T-helper 2 cell treated with Interferon-gamma antibody and Interleukin-4, amounts not matched to agents 5 μg/mL and 100 μg/mL, for 36 hours (primary cell): ENCODE measurements around the gene SDHAF1.
"Not testable (repeated sequence)": the region's sequence is repeated elsewhere in the genome, so short reads cannot be mapped to it uniquely, and the experiment has no call there.

Experiments
- DNase-seq: peaks from one replicate; pipeline ENCODE4 v3.0.0; 2021; ENCODE audit warnings: low spot score
- H3K27ac Mint-ChIP-seq: one replicate; pipeline ENCODE4 v1.8.0; 2021; ENCODE audit warnings: mild to moderate bottlenecking, mixed read lengths
- H3K27me3 Mint-ChIP-seq: one replicate; pipeline ENCODE4 v1.8.0; 2021; ENCODE audit warnings: low read depth, mixed read lengths
- H3K36me3 Mint-ChIP-seq: one replicate; pipeline ENCODE4 v1.8.0; 2021; ENCODE audit warnings: low read depth, mixed read lengths
- H3K4me1 Mint-ChIP-seq: one replicate; pipeline ENCODE4 v1.8.0; 2021; ENCODE audit warnings: low read depth, mixed read lengths
- H3K4me3 Mint-ChIP-seq: one replicate; pipeline ENCODE4 v1.8.0; 2022; ENCODE audit warnings: mild to moderate bottlenecking, moderate library complexity, mixed read lengths
- H3K9me3 Mint-ChIP-seq: one replicate; pipeline ENCODE4 v1.8.0; 2021; ENCODE audit warnings: mixed read lengths

The SDHAF1 gene

GRCh38 chr19:35995048-35995993 is at the start of gene SDHAF1:
Gene SDHAF1 (plus strand): TSS chr19:35995188. CDS start chr19:35995275, 87 bp downstream.
- peak; percentile 94 for DNase-seq
- Mint-ChIP-seq H3K36me3 (peaks cover 14% of the 10 kb centered on the region), H3K27ac (peak within 1 kb of the TSS; percentile 87), H3K27me3 (peaks cover 2% of the 10 kb centered on the region), H3K9me3 (no peaks in the 10 kb centered on the region), H3K4me1 (peaks cover 23% of the 10 kb centered on the region), H3K4me3 (peak within 1 kb of the TSS; percentile 92)

GRCh38 chr19:35946203-35946602 is 48.8 kb upstream of the SDHAF1 start:
- H3K9me3 Mint-ChIP-seq: no peaks in the 10 kb centered on the region
- peaks cover 19% of the 10 kb centered on the region for H3K4me1 Mint-ChIP-seq
- H3K4me3 Mint-ChIP-seq: no peak overlapping the region
- peaks cover 2% of the 10 kb centered on the region for H3K27me3 Mint-ChIP-seq
- H3K27ac Mint-ChIP-seq: no peak overlapping the region
- DNase-seq: no peak
- H3K36me3 Mint-ChIP-seq: peaks cover 5% of the 10 kb centered on the region

GRCh38 chr19:35949131-35949530 is 45.9 kb upstream of the SDHAF1 start:
- Mint-ChIP-seq H3K27me3 (peaks cover 2% of the 10 kb centered on the region), H3K4me1 (peaks cover 38% of the 10 kb centered on the region), H3K36me3 (peaks cover 5% of the 10 kb centered on the region), H3K27ac (peak overlapping the region; percentile 31), H3K9me3 (no peaks in the 10 kb centered on the region), H3K4me3 (no peak overlapping the region)
- no peak for DNase-seq

GRCh38 chr19:35955881-35956634 is 38.9 kb upstream of the SDHAF1 start:
- peak overlapping the region; percentile 41 for H3K4me3 Mint-ChIP-seq

GRCh38 chr19:35957411-35957810 is 37.6 kb upstream of the SDHAF1 start:
- DNase-seq, H3K4me3 Mint-ChIP-seq, H3K36me3 Mint-ChIP-seq, H3K9me3 Mint-ChIP-seq: not testable (repeated sequence)
- peak overlapping the region; percentile 5 for H3K27ac Mint-ChIP-seq
- peaks cover 24% of the 10 kb centered on the region for H3K27me3 Mint-ChIP-seq
- H3K4me1 Mint-ChIP-seq: peaks cover 21% of the 10 kb centered on the region

More at GRCh38 chr19:35955881-35956634, 38.9 kb upstream of the SDHAF1 start:
- H3K27ac Mint-ChIP-seq: peak overlapping the region; percentile 36
- H3K36me3 Mint-ChIP-seq: peaks cover 4% of the 10 kb centered on the region
- no peak for DNase-seq
- H3K4me1 Mint-ChIP-seq: peaks cover 25% of the 10 kb centered on the region
- peaks cover 7% of the 10 kb centered on the region for H3K9me3 Mint-ChIP-seq
- H3K27me3 Mint-ChIP-seq: peaks cover 24% of the 10 kb centered on the region

- Mint-ChIP-seq H3K9me3 (peaks cover 7% of the 10 kb centered on the region), H3K4me1 (peaks cover 11% of the 10 kb centered on the region), H3K27me3 (peaks cover 27% of the 10 kb centered on the region), H3K4me3 (peak overlapping the region; percentile 71), H3K36me3 (peaks cover 2% of the 10 kb centered on the region), H3K27ac (no peak overlapping the region)
- DNase-seq: no peak
These were observed 36.3 kb upstream of the SDHAF1 start for GRCh38 chr19:35958660-35959039.

GRCh38 chr19:35959040-35959967 is 35.7 kb upstream of the SDHAF1 start:
- Mint-ChIP-seq H3K27ac (no peak overlapping the region), H3K4me3 (no peak overlapping the region), H3K36me3 (peaks cover 2% of the 10 kb centered on the region), H3K4me1 (peaks cover 5% of the 10 kb centered on the region), H3K9me3 (peaks cover 7% of the 10 kb centered on the region), H3K27me3 (peaks cover 27% of the 10 kb centered on the region)
- peak; percentile 83 for DNase-seq

GRCh38 chr19:35959968-35960320 is 35.0 kb upstream of the SDHAF1 start:
- peaks cover 2% of the 10 kb centered on the region for H3K36me3 Mint-ChIP-seq
- DNase-seq: no peak
- H3K27ac Mint-ChIP-seq: no peak overlapping the region
- no peak overlapping the region for H3K4me3 Mint-ChIP-seq
- peaks cover 5% of the 10 kb centered on the region for H3K4me1 Mint-ChIP-seq
- H3K27me3 Mint-ChIP-seq: peaks cover 27% of the 10 kb centered on the region
- H3K9me3 Mint-ChIP-seq: peaks cover 7% of the 10 kb centered on the region

- peaks cover 27% of the 10 kb centered on the region for H3K27me3 Mint-ChIP-seq
- peaks cover 2% of the 10 kb centered on the region for H3K4me1 Mint-ChIP-seq
- no peak overlapping the region for H3K27ac Mint-ChIP-seq
These were observed 34.5 kb upstream of the SDHAF1 start for GRCh38 chr19:35960432-35960972.

GRCh38 chr19:35963514-35963913 is 31.5 kb upstream of the SDHAF1 start:
- Mint-ChIP-seq H3K36me3 (no peaks in the 10 kb centered on the region), H3K4me3 (no peak overlapping the region), H3K4me1 (peaks cover 1% of the 10 kb centered on the region), H3K27ac (no peak overlapping the region), H3K27me3 (peaks cover 9% of the 10 kb centered on the region), H3K9me3 (no peaks in the 10 kb centered on the region)
- peak; percentile 39 for DNase-seq

More at GRCh38 chr19:35960432-35960972, 34.5 kb upstream of the SDHAF1 start:
- H3K36me3 Mint-ChIP-seq: peaks cover 2% of the 10 kb centered on the region
- no peak for DNase-seq
- H3K4me3 Mint-ChIP-seq: no peak overlapping the region
- peaks cover 7% of the 10 kb centered on the region for H3K9me3 Mint-ChIP-seq

- peaks cover 2% of the 10 kb centered on the region for H3K4me1 Mint-ChIP-seq
- no peak overlapping the region for H3K27ac Mint-ChIP-seq
- no peak overlapping the region for H3K4me3 Mint-ChIP-seq
- peaks cover 2% of the 10 kb centered on the region for H3K27me3 Mint-ChIP-seq
- H3K9me3 Mint-ChIP-seq: no peaks in the 10 kb centered on the region
- no peak for DNase-seq
- H3K36me3 Mint-ChIP-seq: no peaks in the 10 kb centered on the region
These were observed 28.2 kb upstream of the SDHAF1 start for GRCh38 chr19:35966771-35967170.

GRCh38 chr19:35973487-35973886 is 21.5 kb upstream of the SDHAF1 start:
- Mint-ChIP-seq H3K36me3 (no peaks in the 10 kb centered on the region), H3K27ac (no peak overlapping the region), H3K4me3 (no peak overlapping the region), H3K9me3 (no peaks in the 10 kb centered on the region), H3K27me3 (peaks cover 3% of the 10 kb centered on the region), H3K4me1 (peaks cover 2% of the 10 kb centered on the region)
- DNase-seq: no peak

- Mint-ChIP-seq H3K4me1 (no peaks in the 10 kb centered on the region), H3K27me3 (peaks cover 5% of the 10 kb centered on the region), H3K9me3 (no peaks in the 10 kb centered on the region), H3K36me3 (no peaks in the 10 kb centered on the region), H3K4me3 (no peak overlapping the region), H3K27ac (no peak overlapping the region)
- no peak for DNase-seq
These were observed 19.3 kb upstream of the SDHAF1 start for GRCh38 chr19:35975608-35976214.
